GM18502 (cell line): Measurements from ENCODE around the gene CALCOCO1.

Experiments
- ATAC-seq: cut with Tn5 transposase; IDR thresholded peaks from one replicate; pipeline ENCODE4 v1.9.1; 2021; ENCODE audit warnings: mild to moderate bottlenecking; ENCODE audit not compliant: unreplicated experiment, poor library complexity

Gene CALCOCO1

GRCh38 chr12:53674977-53675700 is 52.1 kb downstream of the CALCOCO1 start:
- no peak for ATAC-seq

- ATAC-seq: no peak
Observed at GRCh38 chr12:53670971-53671370, 56.3 kb downstream of the CALCOCO1 start.

- ATAC-seq: no peak
Observed at GRCh38 chr12:53670308-53670707, 56.9 kb downstream of the CALCOCO1 start.

GRCh38 chr12:53667080-53667479 is 60.2 kb downstream of the CALCOCO1 start:
- ATAC-seq: no peak

GRCh38 chr12:53664936-53665335 is 62.3 kb downstream of the CALCOCO1 start:
- ATAC-seq: no peak

GRCh38 chr12:53664191-53664590 is 63.1 kb downstream of the CALCOCO1 start:
- no peak for ATAC-seq

GRCh38 chr12:53660041-53660440 is 67.2 kb downstream of the CALCOCO1 start:
- ATAC-seq: no peak

- no peak for ATAC-seq
Observed at GRCh38 chr12:53659571-53659981, 67.7 kb downstream of the CALCOCO1 start.

- no peak for ATAC-seq
Observed at GRCh38 chr12:53659011-53659551, 68.2 kb downstream of the CALCOCO1 start.
